Endometrium (tissue), 2 donors: ENCODE results near the gene NFYB.

Experiments
- FAIRE-seq: peaks from 2 replicates; lab custom pipeline; 2012; peaks lifted over from hg19 to GRCh38; lab: Jason Lieb, UNC
- donor health status: control.
- donor health status: control.

Gene NFYB

GRCh38 chr12:104155711-104156555 lies 17.9 kb upstream of the NFYB start:
- FAIRE-seq, result no peak

GRCh38 chr12:104154806-104155205 lies 16.8 kb upstream of the NFYB start:
- FAIRE-seq, result no peak

GRCh38 chr12:104154286-104154685 lies 16.3 kb upstream of the NFYB start:
- no peak for FAIRE-seq

- no peak for FAIRE-seq
Measured at GRCh38 chr12:104152685-104153241, 14.8 kb upstream of the NFYB start.

- FAIRE-seq, result no peak
Measured at GRCh38 chr12:104150416-104150815, 12.4 kb upstream of the NFYB start.

GRCh38 chr12:104147346-104147745 lies 9.3 kb upstream of the NFYB start:
- no peak for FAIRE-seq

- no peak for FAIRE-seq
Measured at GRCh38 chr12:104143918-104144317, 5.9 kb upstream of the NFYB start.

- FAIRE-seq, result no peak
Measured at GRCh38 chr12:104143002-104143401, 5.0 kb upstream of the NFYB start.

- no peak for FAIRE-seq
Measured at GRCh38 chr12:104142543-104142942, 4.5 kb upstream of the NFYB start.

GRCh38 chr12:104138797-104139152 lies 765 bp upstream of the NFYB start:
- FAIRE-seq, result no peak

GRCh38 chr12:104137001-104137901 lies 759 bp downstream of the NFYB start:
- FAIRE-seq, result no peak

GRCh38 chr12:104136577-104136976 lies 1.4 kb downstream of the NFYB start:
- FAIRE-seq, result no peak

- FAIRE-seq, result no peak
Measured at GRCh38 chr12:104134882-104135281, 3.1 kb downstream of the NFYB start.

GRCh38 chr12:104133866-104134265 lies 4.1 kb downstream of the NFYB start:
- no peak for FAIRE-seq

GRCh38 chr12:104133321-104133720 lies 4.7 kb downstream of the NFYB start:
- no peak for FAIRE-seq

- FAIRE-seq, result no peak
Measured at GRCh38 chr12:104132351-104132956, 5.6 kb downstream of the NFYB start.

GRCh38 chr12:104131609-104132008 lies 6.4 kb downstream of the NFYB start:
- no peak for FAIRE-seq

GRCh38 chr12:104130760-104131159 lies 7.2 kb downstream of the NFYB start:
- FAIRE-seq, result no peak

- no peak for FAIRE-seq
Measured at GRCh38 chr12:104126548-104126947, 11.5 kb downstream of the NFYB start.

- FAIRE-seq, result no peak
Measured at GRCh38 chr12:104122298-104122697, 15.7 kb downstream of the NFYB start.

- no peak for FAIRE-seq
Measured at GRCh38 chr12:104121001-104121400, 17.0 kb downstream of the NFYB start.

- FAIRE-seq, result no peak
Measured at GRCh38 chr12:104115587-104115975, 22.4 kb downstream of the NFYB start.
